Measurements from ENCODE around the gene SELENOK.

DNA sequence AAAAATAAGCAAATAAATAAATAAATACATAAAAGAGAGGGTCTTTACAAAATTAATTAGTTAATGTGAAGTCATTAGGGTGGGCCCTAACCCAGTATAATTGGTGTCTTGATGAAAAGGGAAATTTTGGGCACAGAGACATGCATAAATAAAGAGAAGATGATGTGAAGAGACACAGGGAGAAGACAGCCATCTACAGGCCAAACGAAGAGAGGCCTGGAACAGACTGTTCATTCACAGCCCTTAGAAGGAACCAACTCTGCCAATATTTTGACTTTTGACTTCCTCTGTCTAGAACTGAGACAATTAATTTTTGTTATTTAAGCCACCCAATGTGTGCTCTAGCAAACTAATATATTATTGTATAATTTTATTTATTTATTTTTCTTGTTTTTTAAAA lies 29.6 kb upstream of the SELENOK start:
- TF ChIP-seq POLR2A (IDR thresholded peaks at IDR 0.05): no peak
- TF ChIP-seq, protein P1, sequence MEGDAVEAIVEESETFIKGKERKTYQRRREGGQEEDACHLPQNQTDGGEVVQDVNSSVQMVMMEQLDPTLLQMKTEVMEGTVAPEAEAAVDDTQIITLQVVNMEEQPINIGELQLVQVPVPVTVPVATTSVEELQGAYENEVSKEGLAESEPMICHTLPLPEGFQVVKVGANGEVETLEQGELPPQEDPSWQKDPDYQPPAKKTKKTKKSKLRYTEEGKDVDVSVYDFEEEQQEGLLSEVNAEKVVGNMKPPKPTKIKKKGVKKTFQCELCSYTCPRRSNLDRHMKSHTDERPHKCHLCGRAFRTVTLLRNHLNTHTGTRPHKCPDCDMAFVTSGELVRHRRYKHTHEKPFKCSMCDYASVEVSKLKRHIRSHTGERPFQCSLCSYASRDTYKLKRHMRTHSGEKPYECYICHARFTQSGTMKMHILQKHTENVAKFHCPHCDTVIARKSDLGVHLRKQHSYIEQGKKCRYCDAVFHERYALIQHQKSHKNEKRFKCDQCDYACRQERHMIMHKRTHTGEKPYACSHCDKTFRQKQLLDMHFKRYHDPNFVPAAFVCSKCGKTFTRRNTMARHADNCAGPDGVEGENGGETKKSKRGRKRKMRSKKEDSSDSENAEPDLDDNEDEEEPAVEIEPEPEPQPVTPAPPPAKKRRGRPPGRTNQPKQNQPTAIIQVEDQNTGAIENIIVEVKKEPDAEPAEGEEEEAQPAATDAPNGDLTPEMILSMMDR (IDR thresholded peaks at IDR 0.05): peak in 1 of 2 donors; percentile 9
- TF ChIP-seq POLR2AphosphoS5 (IDR thresholded peaks at IDR 0.05): no peak
- TF ChIP-seq EP300 (IDR thresholded peaks at IDR 0.05): no peak

Measured in suprapubic skin (tissue), 4 donors.